ENCODE data around the gene ESPNL.

Gene ESPNL

DNA sequence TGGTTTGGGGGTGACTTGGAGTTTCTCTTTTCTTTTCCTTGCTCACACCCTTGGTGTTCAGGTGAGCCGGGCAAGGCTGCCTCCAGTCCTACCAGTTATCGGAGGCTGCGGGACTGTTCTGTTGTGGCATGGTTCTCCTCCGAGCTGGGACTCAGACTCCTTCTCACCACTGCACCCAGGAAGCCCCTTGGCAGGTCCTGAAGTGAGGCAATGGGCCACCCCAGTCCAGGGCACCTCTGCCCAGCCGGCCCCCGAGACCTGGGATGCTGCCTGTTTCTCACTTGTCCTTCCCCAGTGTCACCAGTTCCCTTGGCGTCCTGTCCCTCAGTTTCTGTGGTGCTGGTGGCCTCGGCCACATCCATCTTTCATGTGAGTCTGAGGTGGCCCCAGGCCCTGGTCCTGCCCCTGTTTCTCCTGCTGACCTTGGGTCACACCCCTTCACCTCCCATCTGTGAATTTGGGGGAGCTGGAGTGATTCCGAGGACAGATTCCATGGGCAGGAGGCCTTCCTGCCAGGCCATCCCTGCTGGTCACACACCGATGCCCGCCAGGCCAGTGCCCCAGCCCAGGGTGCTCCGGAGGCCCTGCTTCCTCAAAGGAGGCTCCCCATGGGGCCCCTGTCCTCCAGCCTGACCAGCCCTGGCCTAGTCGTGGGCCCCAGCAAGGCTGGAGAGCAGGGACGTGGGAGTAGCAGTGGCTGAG lies 31.8 kb downstream of the ESPNL start:
- H3K9me2 ChIP-seq (replicated peaks; ENCODE audit: insufficient read depth, low read length): no peaks in the 10 kb centered on the region
- no peak overlapping the region for H3K4me2 ChIP-seq (ENCODE audit: low read depth, low read length)
- H3F3A ChIP-seq (ENCODE audit: insufficient read depth, low read length): no peaks in the 10 kb centered on the region
- H3K79me2 ChIP-seq (ENCODE audit: low read length): no peaks in the 10 kb centered on the region
- no peak overlapping the region for H3K27ac ChIP-seq (ENCODE audit: low read length)
- TF ChIP-seq EZH2phosphoT487 (IDR thresholded peaks at IDR 0.05; ENCODE audit: low read length): no peak
- TF ChIP-seq EZH2 (optimal IDR thresholded peaks at IDR 0.05; ENCODE audit: low read depth, low read length): no peak
- TF ChIP-seq CTCF (IDR thresholded peaks at IDR 0.05; ENCODE audit: low read length): no peak
- H3K27me3 ChIP-seq (replicated peaks; ENCODE audit: insufficient read depth, low read length): no peaks in the 10 kb centered on the region; the same call in 1 of the 2 replicates
- no peak for DNase-seq
- no peak overlapping the region for H3K9ac ChIP-seq (ENCODE audit: low read length)
- no peak overlapping the region for H2AFZ ChIP-seq (ENCODE audit: low read length)
- no peaks in the 10 kb centered on the region for H3K4me1 ChIP-seq (ENCODE audit: low read length)
- H3K9me3 ChIP-seq (replicated peaks; ENCODE audit: insufficient read depth, low read length): no peaks in the 10 kb centered on the region
- H3K36me3 ChIP-seq (replicated peaks; ENCODE audit: insufficient read depth, low read length): no peaks in the 10 kb centered on the region
- H4K20me1 ChIP-seq (ENCODE audit: insufficient read depth, low read length): no peaks in the 10 kb centered on the region
- H3K4me3 ChIP-seq (ENCODE audit: low read length): no peak overlapping the region

DNA sequence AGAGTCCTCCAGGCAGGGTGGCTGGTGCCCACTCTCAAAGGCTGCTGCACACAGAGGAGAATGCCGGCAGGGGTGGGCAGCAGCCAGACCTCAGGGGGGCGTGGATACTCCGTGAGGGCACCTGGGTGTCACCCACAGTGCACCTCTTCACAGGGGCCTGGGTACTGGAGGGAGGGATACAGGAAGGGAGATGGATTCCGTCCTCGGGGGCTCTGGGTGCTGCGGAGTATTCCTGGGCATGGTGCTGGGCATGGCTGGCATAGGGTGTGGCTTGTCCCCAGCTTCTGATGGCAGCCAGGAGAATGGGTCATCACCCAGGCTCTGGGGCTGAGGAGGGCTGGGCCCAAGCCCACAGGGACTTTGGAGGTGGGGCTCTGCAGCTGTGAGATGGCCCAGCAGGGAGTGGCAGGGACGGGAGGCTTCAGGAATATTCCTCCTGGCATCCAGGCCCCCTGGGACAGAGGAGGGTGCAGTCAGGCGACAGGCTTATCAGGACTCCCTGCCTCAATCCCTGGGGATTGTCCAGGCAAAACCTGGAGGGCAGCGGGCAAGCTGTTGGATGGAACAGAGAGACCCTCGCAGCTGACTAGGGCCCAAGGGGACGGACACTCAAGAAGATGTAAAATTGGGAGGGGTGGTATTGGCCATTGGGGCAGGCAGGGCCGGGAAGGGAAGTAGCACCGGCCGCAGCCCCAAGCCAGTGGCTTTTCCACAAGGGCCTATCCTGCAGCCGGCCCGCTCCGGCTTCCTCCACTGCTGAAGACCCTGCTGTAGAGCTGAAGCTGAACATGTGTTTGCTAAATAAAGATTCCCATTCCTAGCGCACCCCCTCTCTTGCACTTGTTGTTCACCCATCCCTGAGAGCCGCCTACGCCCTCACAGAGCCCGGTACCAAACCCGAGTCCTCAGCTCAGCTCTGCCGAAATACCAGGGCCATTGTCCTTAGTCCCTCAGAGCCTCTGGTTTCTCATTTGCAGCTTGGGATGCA lies 32.6 kb downstream of the ESPNL start:
- no peaks in the 10 kb centered on the region for H3K4me1 ChIP-seq (ENCODE audit: low read length)
- no peaks in the 10 kb centered on the region for H3K79me2 ChIP-seq (ENCODE audit: low read length)
- no peak for TF ChIP-seq CTCF (IDR thresholded peaks at IDR 0.05; ENCODE audit: low read length)
- TF ChIP-seq EZH2phosphoT487 (IDR thresholded peaks at IDR 0.05; ENCODE audit: low read length): no peak
- no peak for TF ChIP-seq EZH2 (optimal IDR thresholded peaks at IDR 0.05; ENCODE audit: low read depth, low read length)
- no peaks in the 10 kb centered on the region for H3K9me2 ChIP-seq (replicated peaks; ENCODE audit: insufficient read depth, low read length)
- no peaks in the 10 kb centered on the region for H4K20me1 ChIP-seq (ENCODE audit: insufficient read depth, low read length)
- H3K4me3 ChIP-seq (ENCODE audit: low read length): no peak overlapping the region
- H3K36me3 ChIP-seq (replicated peaks; ENCODE audit: insufficient read depth, low read length): no peaks in the 10 kb centered on the region
- no peaks in the 10 kb centered on the region; the same call in 1 of the 2 replicates for H3K27me3 ChIP-seq (replicated peaks; ENCODE audit: insufficient read depth, low read length)
- H3K4me2 ChIP-seq (ENCODE audit: low read depth, low read length): no peak overlapping the region
- no peak overlapping the region for H3K27ac ChIP-seq (ENCODE audit: low read length)
- no peaks in the 10 kb centered on the region for H3F3A ChIP-seq (ENCODE audit: insufficient read depth, low read length)
- H3K9ac ChIP-seq (ENCODE audit: low read length): no peak overlapping the region
- H3K9me3 ChIP-seq (replicated peaks; ENCODE audit: insufficient read depth, low read length): no peaks in the 10 kb centered on the region
- no peak for DNase-seq
- no peak overlapping the region for H2AFZ ChIP-seq (ENCODE audit: low read length)

DNA sequence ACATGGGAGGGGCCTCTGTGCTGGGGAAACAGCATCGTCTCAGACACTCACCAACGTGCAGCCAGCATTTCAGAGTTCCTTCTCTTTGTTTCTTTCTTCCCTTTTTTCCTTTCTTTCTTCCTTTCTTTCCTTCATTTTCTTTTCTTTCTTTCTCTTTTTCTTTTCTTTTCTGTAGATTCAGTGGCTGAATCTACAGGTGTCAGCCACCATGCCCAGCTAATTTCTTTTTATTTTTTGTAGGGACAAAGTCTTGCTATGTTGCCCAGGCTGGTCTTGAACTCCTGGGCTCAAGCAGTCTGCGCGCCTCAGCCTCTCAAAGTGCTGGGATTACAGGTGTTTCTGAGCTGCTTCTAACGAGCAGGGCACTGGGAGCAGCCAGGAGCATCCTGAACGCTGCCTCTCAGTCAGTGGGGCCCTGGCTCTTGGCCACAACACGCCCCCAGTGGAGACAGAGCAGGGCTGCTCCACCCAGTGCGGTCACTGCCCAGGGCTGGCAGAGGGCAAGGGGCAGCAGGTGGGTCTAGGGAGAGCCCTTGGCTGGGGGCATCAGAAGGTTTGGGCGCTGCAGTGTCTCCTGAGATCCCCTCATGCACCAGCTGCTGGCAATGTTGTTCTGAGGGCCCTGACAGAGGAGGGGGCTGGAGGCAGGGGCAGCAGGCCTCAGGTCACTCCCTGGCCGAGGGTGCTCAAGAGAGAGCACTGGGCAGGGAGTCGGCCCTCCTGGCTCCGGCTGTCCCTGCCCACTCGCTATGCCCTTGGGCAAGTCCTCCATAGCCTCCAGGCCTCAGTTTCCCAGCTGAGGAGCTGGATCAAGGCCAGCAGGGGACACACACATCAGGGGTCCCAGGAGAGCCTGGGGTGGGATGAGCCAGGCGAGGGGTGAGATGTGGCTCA lies 33.6 kb downstream of the ESPNL start:
- Histone ChIP-seq H3K27me3 (replicated peaks; ENCODE audit: insufficient read depth, low read length) (no peaks in the 10 kb centered on the region; the same call in 1 of the 2 replicates), H3K9me2 (replicated peaks; ENCODE audit: insufficient read depth, low read length) (no peaks in the 10 kb centered on the region), H4K20me1 (ENCODE audit: insufficient read depth, low read length) (no peaks in the 10 kb centered on the region), H3K9me3 (replicated peaks; ENCODE audit: insufficient read depth, low read length) (no peaks in the 10 kb centered on the region), H2AFZ (ENCODE audit: low read length) (no peak overlapping the region), H3K4me1 (ENCODE audit: low read length) (no peaks in the 10 kb centered on the region), H3F3A (ENCODE audit: insufficient read depth, low read length) (no peaks in the 10 kb centered on the region), H3K4me3 (ENCODE audit: low read length) (no peak overlapping the region), H3K36me3 (replicated peaks; ENCODE audit: insufficient read depth, low read length) (no peaks in the 10 kb centered on the region), H3K79me2 (ENCODE audit: low read length) (no peaks in the 10 kb centered on the region), H3K4me2 (ENCODE audit: low read depth, low read length) (no peak overlapping the region), H3K27ac (ENCODE audit: low read length) (no peak overlapping the region), H3K9ac (ENCODE audit: low read length) (no peak overlapping the region)
- no peak for DNase-seq
- TF ChIP-seq CTCF (IDR thresholded peaks at IDR 0.05; ENCODE audit: low read length): no peak
- TF ChIP-seq EZH2 (optimal IDR thresholded peaks at IDR 0.05; ENCODE audit: low read depth, low read length): no peak
- no peak for TF ChIP-seq EZH2phosphoT487 (IDR thresholded peaks at IDR 0.05; ENCODE audit: low read length)
